H9 (cell line): ENCODE results near the gene PID1. TPM values are rescaled to one million over a fixed set of nuclear protein-coding genes. Genes with fewer than 3 reads are reported as not detected.

Experiments
- DNase-seq: peaks from one replicate; pipeline ENCODE4 v3.0.0-alpha.2; 2017
- H2AFZ ChIP-seq: one replicate; pipeline ENCODE4 v1.6.1; 2013; ENCODE audit warnings: mild to moderate bottlenecking, low read length, control low read depth, moderate library complexity
- H2AK5ac ChIP-seq: 2 replicates; pipeline ENCODE4 v1.6.1; 2013; ENCODE audit warnings: low read length, control low read depth, mixed read lengths; ENCODE audit not compliant: insufficient read length
- H2BK120ac ChIP-seq: one replicate; pipeline ENCODE4 v1.6.1; 2013; ENCODE audit warnings: low read depth, mild to moderate bottlenecking, low read length, control low read depth, inconsistent platforms; ENCODE audit not compliant: poor library complexity, severe bottlenecking
- H2BK12ac ChIP-seq: 2 replicates; pipeline ENCODE4 v1.6.1; 2013; ENCODE audit warnings: low read length, control low read depth, mixed read lengths, low read depth; ENCODE audit not compliant: insufficient read length
- H2BK15ac ChIP-seq: 2 replicates; pipeline ENCODE4 v1.6.1; 2013; ENCODE audit warnings: low read depth, low read length, control low read depth
- H2BK20ac ChIP-seq: one replicate; pipeline ENCODE4 v1.6.1; 2013; ENCODE audit warnings: low read depth, mild to moderate bottlenecking, low read length, control low read depth, inconsistent platforms; ENCODE audit not compliant: poor library complexity, severe bottlenecking
- H2BK5ac ChIP-seq: 2 replicates; pipeline ENCODE4 v1.6.1; 2013; ENCODE audit warnings: low read length, control low read depth, mixed read lengths; ENCODE audit not compliant: insufficient read length
- H3K14ac ChIP-seq: 2 replicates; pipeline ENCODE4 v1.6.1; 2013; ENCODE audit warnings: low read length, control low read depth; ENCODE audit not compliant: insufficient read depth
- H3K18ac ChIP-seq: 2 replicates; pipeline ENCODE4 v1.6.1; 2013; ENCODE audit warnings: low read depth, mild to moderate bottlenecking, mixed read lengths, low read length, control low read depth; ENCODE audit not compliant: insufficient read length
- H3K23ac ChIP-seq: 2 replicates; pipeline ENCODE4 v1.6.1; 2013; ENCODE audit warnings: low read length, control low read depth, mixed read lengths, low read depth; ENCODE audit not compliant: insufficient read length
- H3K23me2 ChIP-seq: 2 replicates; pipeline ENCODE4 v1.6.1; 2013; ENCODE audit warnings: low read depth, mild to moderate bottlenecking, mixed read lengths, low read length, control low read depth; ENCODE audit not compliant: insufficient read length, poor library complexity, severe bottlenecking
- H3K27ac ChIP-seq: 2 replicates; pipeline ENCODE4 v1.5.1; 2013; ENCODE audit warnings: low read length, control low read depth, mixed read lengths, low read depth; ENCODE audit not compliant: insufficient read length
- H3K27me3 ChIP-seq: 2 replicates; pipeline ENCODE4 v1.6.1; 2013; ENCODE audit warnings: low read length, control low read depth, inconsistent platforms; ENCODE audit not compliant: insufficient read depth
- H3K4ac ChIP-seq: 2 replicates; pipeline ENCODE4 v1.6.1; 2013; ENCODE audit warnings: low read depth, mild to moderate bottlenecking, control low read depth, inconsistent platforms, low read length, moderate library complexity
- H3K4me1 ChIP-seq: 2 replicates; pipeline ENCODE4 v1.6.1; 2013; ENCODE audit warnings: low read length, control low read depth, inconsistent platforms; ENCODE audit not compliant: insufficient read depth
- H3K4me2 ChIP-seq: 2 replicates; pipeline ENCODE4 v1.6.1; 2013; ENCODE audit warnings: low read length, control low read depth, mixed read lengths; ENCODE audit not compliant: insufficient read length, insufficient read depth
- H3K56ac ChIP-seq: 2 replicates; pipeline ENCODE4 v1.6.1; 2013; ENCODE audit warnings: low read depth, mild to moderate bottlenecking, mixed read lengths, low read length, control low read depth; ENCODE audit not compliant: insufficient read length
- H3K79me1 ChIP-seq: 2 replicates; pipeline ENCODE4 v1.6.1; 2013; ENCODE audit warnings: low read depth, mild to moderate bottlenecking, moderate library complexity, low read length, control low read depth, inconsistent platforms; ENCODE audit not compliant: insufficient read depth, poor library complexity, severe bottlenecking
- H3K79me2 ChIP-seq: 2 replicates; pipeline ENCODE4 v1.6.1; 2013; ENCODE audit warnings: low read length, control low read depth, inconsistent platforms; ENCODE audit not compliant: insufficient read depth
- H3K9ac ChIP-seq: 2 replicates; pipeline ENCODE4 v1.6.1; 2013; ENCODE audit warnings: low read length, control low read depth, mixed read lengths; ENCODE audit not compliant: insufficient read length; ENCODE audit errors: extremely low read depth
- H3K9me3 ChIP-seq: one replicate; pipeline ENCODE4 v1.6.1; 2013; ENCODE audit warnings: low read depth, low read length, inconsistent platforms; ENCODE audit not compliant: control insufficient read depth
- H3T11ph ChIP-seq: one replicate; pipeline ENCODE4 v1.6.1; 2013; ENCODE audit warnings: mild to moderate bottlenecking, low read length, control low read depth, inconsistent platforms
- H4K20me1 ChIP-seq: one replicate; pipeline ENCODE4 v1.6.1; 2013; ENCODE audit not compliant: control insufficient read depth, insufficient read length, insufficient read depth
- H4K5ac ChIP-seq: 2 replicates; pipeline ENCODE4 v1.6.1; 2013; ENCODE audit warnings: low read depth, mild to moderate bottlenecking, mixed read lengths, low read length, control low read depth; ENCODE audit not compliant: insufficient read length
- H4K8ac ChIP-seq: replicated peaks from 2 replicates; pipeline ENCODE4 v1.6.1; 2013; ENCODE audit warnings: low read length, control low read depth, mixed read lengths, low read depth; ENCODE audit not compliant: insufficient read length
- H4K91ac ChIP-seq: 2 replicates; pipeline ENCODE4 v1.6.1; 2013; ENCODE audit warnings: low read depth, mild to moderate bottlenecking, moderate library complexity, mixed read lengths, low read length, control low read depth; ENCODE audit not compliant: insufficient read length
- H3K27ac Mint-ChIP-seq, 3 experiments: 2 replicates in 2 of 3; 3 replicates in 1 of 3; pipeline ENCODE4 v1.8.0; 2020 to 2021; ENCODE audit warnings: mixed read lengths in 3 of 3, mild to moderate bottlenecking in 1 of 3, moderate library complexity in 1 of 3
- H3K27me3 Mint-ChIP-seq: 2 replicates; pipeline ENCODE4 v1.8.0; 2021; ENCODE audit warnings: low read depth, mild to moderate bottlenecking, moderate library complexity, mixed read lengths
- H3K36me3 Mint-ChIP-seq, 3 experiments: 2 replicates in 2 of 3; 3 replicates in 1 of 3; pipeline ENCODE4 v1.8.0; 2020 to 2021; ENCODE audit warnings: low read depth in 3 of 3, mixed read lengths in 3 of 3; ENCODE audit not compliant: insufficient read depth in 1 of 3
- H3K4me1 Mint-ChIP-seq, 2 experiments: 2 replicates each; pipeline ENCODE4 v1.8.0; 2020; ENCODE audit warnings: mixed read lengths in 2 of 2
- H3K4me3 Mint-ChIP-seq, 2 experiments: 2 replicates in 1 of 2; 3 replicates in 1 of 2; pipeline ENCODE4 v1.8.0; 2020 to 2021; ENCODE audit warnings: mild to moderate bottlenecking in 2 of 2, mixed read lengths in 2 of 2, moderate library complexity in 1 of 2
- H3K9me3 Mint-ChIP-seq, 2 experiments: 2 replicates in 1 of 2; 3 replicates in 1 of 2; pipeline ENCODE4 v1.8.0; 2020; ENCODE audit warnings: mild to moderate bottlenecking in 2 of 2, mixed read lengths in 2 of 2, moderate library complexity in 1 of 2
- WGBS: extraction: QIAGEN DNeasy Blood & Tissue Kit; methylation state at CpG from one replicate; pipeline ENCODE4 v1.1.7; 2013; ENCODE audit warnings: missing lambda C conversion rate, low lambda C conversion rate, mixed read lengths; ENCODE audit not compliant: insufficient read length; ENCODE audit errors: extremely low coverage; 5-methylcytosine and 5-hydroxymethylcytosine counted together
- total RNA-seq: library from RNA; stranded (reverse); gene quantifications from 2 replicates; pipeline ENCODE4 v1.2.1, GENCODE V29; 2021
- TF ChIP-seq, protein P1 (sequence below): fragments of 200-600 bp; sonication (generic); conservative IDR thresholded peaks from 3 replicates; pipeline ENCODE4 v1.8.0; 2021; ENCODE audit warnings: antibody characterized with exemption, mild to moderate bottlenecking

The PID1 gene
- total RNA-seq, 1 experiment from 2014 or later, result 1.4 TPM

DNA sequence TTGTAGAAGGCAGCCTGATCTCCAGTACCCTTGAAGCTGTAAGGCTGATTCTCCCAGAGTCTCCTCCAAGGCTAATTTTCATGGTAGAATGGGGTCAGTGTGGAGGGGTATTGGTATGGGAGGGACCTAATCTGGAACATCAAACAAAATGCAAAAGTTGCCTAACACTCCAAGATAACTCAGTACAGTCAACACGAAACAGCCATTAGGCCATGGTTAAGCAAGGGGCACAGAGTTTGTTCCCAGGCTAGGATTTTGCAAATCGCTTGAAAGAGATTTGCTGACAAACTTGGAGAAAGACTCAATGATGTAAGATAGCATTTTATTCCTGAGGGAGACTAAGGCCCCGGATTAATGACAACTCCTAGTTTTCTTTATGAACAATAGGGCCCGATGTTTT, 5.4 kb downstream of the PID1 start:
- no peaks in the 10 kb centered on the region for H3K9me3 ChIP-seq

More for the DNA sequence above, 5.4 kb downstream of the PID1 start:
- no peak overlapping the region for H2BK20ac ChIP-seq
- no peaks in the 10 kb centered on the region; the same call in 1 of the 2 replicates for H3K4me1 ChIP-seq
- H4K20me1 ChIP-seq, result no peaks in the 10 kb centered on the region
- H2BK120ac ChIP-seq, result no peak overlapping the region
- no peak overlapping the region for H2AK5ac ChIP-seq
- H3K79me1 ChIP-seq, result no peaks in the 10 kb centered on the region
- H3K79me2 ChIP-seq, result no peaks in the 10 kb centered on the region
- Mint-ChIP-seq H3K4me3 (no peak overlapping the region), H3K9me3 (no peaks in the 10 kb centered on the region; a peak in 1 of 5 replicates), H3K4me1 (0 out of 4 replicates have a peak, but pooled peaks cover 0 to 2% of the 10 kb centered on the region in 2 experiments), H3K36me3 (no peaks in the 10 kb centered on the region), H3K27me3 (peaks cover 19% of the 10 kb centered on the region), H3K27ac (no peak overlapping the region)
- no peak overlapping the region for H2BK12ac ChIP-seq
- no peak overlapping the region for H3K23ac ChIP-seq
- no peak for DNase-seq
- H3K14ac ChIP-seq, result no peak overlapping the region
- no peak overlapping the region for H4K5ac ChIP-seq
- no peak overlapping the region for H3K18ac ChIP-seq
- H3K27me3 ChIP-seq, result no peaks in the 10 kb centered on the region; the same call in 1 of the 2 replicates
- TF ChIP-seq, protein P1, sequence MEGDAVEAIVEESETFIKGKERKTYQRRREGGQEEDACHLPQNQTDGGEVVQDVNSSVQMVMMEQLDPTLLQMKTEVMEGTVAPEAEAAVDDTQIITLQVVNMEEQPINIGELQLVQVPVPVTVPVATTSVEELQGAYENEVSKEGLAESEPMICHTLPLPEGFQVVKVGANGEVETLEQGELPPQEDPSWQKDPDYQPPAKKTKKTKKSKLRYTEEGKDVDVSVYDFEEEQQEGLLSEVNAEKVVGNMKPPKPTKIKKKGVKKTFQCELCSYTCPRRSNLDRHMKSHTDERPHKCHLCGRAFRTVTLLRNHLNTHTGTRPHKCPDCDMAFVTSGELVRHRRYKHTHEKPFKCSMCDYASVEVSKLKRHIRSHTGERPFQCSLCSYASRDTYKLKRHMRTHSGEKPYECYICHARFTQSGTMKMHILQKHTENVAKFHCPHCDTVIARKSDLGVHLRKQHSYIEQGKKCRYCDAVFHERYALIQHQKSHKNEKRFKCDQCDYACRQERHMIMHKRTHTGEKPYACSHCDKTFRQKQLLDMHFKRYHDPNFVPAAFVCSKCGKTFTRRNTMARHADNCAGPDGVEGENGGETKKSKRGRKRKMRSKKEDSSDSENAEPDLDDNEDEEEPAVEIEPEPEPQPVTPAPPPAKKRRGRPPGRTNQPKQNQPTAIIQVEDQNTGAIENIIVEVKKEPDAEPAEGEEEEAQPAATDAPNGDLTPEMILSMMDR, result no peak
- H3T11ph ChIP-seq, result no peak overlapping the region
- H3K9ac ChIP-seq, result no peak overlapping the region
- no peak overlapping the region for H4K91ac ChIP-seq
- no peak overlapping the region for H3K56ac ChIP-seq
- no peak overlapping the region for H2BK15ac ChIP-seq
- no peak overlapping the region for H2BK5ac ChIP-seq
- H3K27ac ChIP-seq, result no peak overlapping the region
- H3K23me2 ChIP-seq, result peaks cover 3% of the 10 kb centered on the region
- H3K4ac ChIP-seq, result no peak overlapping the region
- WGBS, result no CpG with 5 or more reads among the region's 4 CpGs
- H2AFZ ChIP-seq, result no peak overlapping the region
- no peak overlapping the region for H3K4me2 ChIP-seq
- no peak overlapping the region for H4K8ac ChIP-seq
